HepG2 (cell line): ENCODE results near the gene B3GNT7. TPM values are rescaled to one million over a fixed set of nuclear protein-coding genes. Genes with fewer than 3 reads are reported as not detected.
"Not testable (repeated sequence)": the region's sequence is repeated elsewhere in the genome, so short reads cannot be mapped to it uniquely, and the experiment has no call there.

Source experiments
- ATAC-seq: fragments of 200-7000 bp; cut with Tn5 transposase; 3 replicates; pipeline ENCODE4 v1.9.1; 2020; ENCODE audit warnings: mild to moderate bottlenecking, moderate library complexity
- BruUV-seq: library from RNA; stranded (reverse); fragments of 400-500 nt; replicated peaks from 2 replicates; lab custom pipeline; 2021; lab: Mats Ljungman, UMichigan
- CTCF ChIA-PET: fragments of 300-600 bp; formaldehyde crosslinking; extraction: SDS; loops from one replicate; lab custom pipeline; 2021; ENCODE audit warnings: low total read pairs, inconsistent platforms, low intra/inter-chr PET ratio; lab: Yijun Ruan, JAX
- POLR2A ChIA-PET: fragments of 350-600 bp; sonication (Branson Sonifier 250); formaldehyde crosslinking; loops from one replicate; lab custom pipeline; 2020; ENCODE audit warnings: antibody characterized with exemption, inconsistent platforms; lab: Yijun Ruan, JAX
- DNase-seq: peaks from one replicate; pipeline ENCODE4 v3.0.0-alpha.2; 2015; ENCODE audit warnings: low spot score
- FAIRE-seq: peaks from 3 replicates; lab custom pipeline; 2011; peaks lifted over from hg19 to GRCh38; lab: Jason Lieb, UNC
- H2AFZ ChIP-seq: one replicate; pipeline ENCODE4 v1.6.1; 2011; ENCODE audit warnings: low read length, inconsistent platforms
- H3K27ac ChIP-seq: fragments of 300-600 bp; 3 replicates; pipeline ENCODE4 v1.8.0; 2011; ENCODE audit warnings: mixed run types, mild to moderate bottlenecking, mixed read lengths, low read length, inconsistent platforms; ENCODE audit not compliant: insufficient read depth; ENCODE audit errors: extremely low read length
- H3K27me3 ChIP-seq, 2 experiments: fragments of 200-600 bp in 1 of 2; 2 replicates in 1 of 2; 3 replicates in 1 of 2; pipeline versions ENCODE4 v1.6.0 to v1.8.0; 2011; ENCODE audit warnings: low read length in 2 of 2, mild to moderate bottlenecking in 2 of 2, moderate library complexity in 2 of 2, inconsistent platforms in 1 of 2; ENCODE audit not compliant: insufficient read depth in 2 of 2, control insufficient read depth in 1 of 2
- H3K36me3 ChIP-seq, 2 experiments: fragments of 200-600 bp in 1 of 2; replicated peaks in 1 of 2; 2 replicates in 1 of 2; 3 replicates in 1 of 2; pipeline versions ENCODE4 v1.5.1 to v1.8.0; 2011; ENCODE audit warnings: low read length in 2 of 2, inconsistent platforms in 1 of 2; ENCODE audit not compliant: insufficient read depth in 2 of 2, control insufficient read depth in 1 of 2
- H3K4me1 ChIP-seq: 2 replicates; pipeline ENCODE4 v1.5.1; 2012; ENCODE audit warnings: low read length, inconsistent platforms; ENCODE audit not compliant: insufficient read depth
- H3K4me2 ChIP-seq: 2 replicates; pipeline ENCODE4 v1.6.0; 2011; ENCODE audit warnings: low read depth, low read length, inconsistent platforms
- H3K4me3 ChIP-seq, 3 experiments: fragments of 200-600 bp in 1 of 3; sonication (generic), shearing (Covaris generic) in 1 of 3; replicated peaks in 1 of 3; 2 replicates each; pipeline ENCODE4 v1.5.1; 2011 to 2016; ENCODE audit warnings: low read length in 3 of 3, inconsistent platforms in 2 of 3, low read depth in 2 of 3, mild to moderate bottlenecking in 2 of 3, control low read depth in 1 of 3, mixed read lengths in 1 of 3; ENCODE audit not compliant: insufficient read depth in 1 of 3
- H3K79me2 ChIP-seq: one replicate; pipeline ENCODE4 v1.6.1; 2011; ENCODE audit warnings: low read length, inconsistent platforms; ENCODE audit not compliant: insufficient read depth
- H3K9ac ChIP-seq: 2 replicates; pipeline ENCODE4 v1.6.0; 2011; ENCODE audit warnings: mild to moderate bottlenecking, low read depth, low read length, inconsistent platforms; ENCODE audit not compliant: insufficient read depth
- H3K9me3 ChIP-seq: 2 replicates; pipeline ENCODE4 v1.5.1; 2012; ENCODE audit warnings: mild to moderate bottlenecking, low read length
- H4K20me1 ChIP-seq: 2 replicates; pipeline ENCODE4 v1.6.0; 2011; ENCODE audit warnings: inconsistent platforms, mild to moderate bottlenecking, low read length, moderate library complexity; ENCODE audit not compliant: insufficient read depth
- ARID5B ChIP-seq: IDR thresholded peaks from 2 replicates; pipeline ENCODE4 v1.4.0; 2020; ENCODE audit warnings: mild to moderate bottlenecking, missing genetic modification reagents
- ATF7 ChIP-seq, 2 experiments: fragments of 450-650 bp in 1 of 2; sonication (generic) in 1 of 2; formaldehyde crosslinking in 1 of 2; IDR thresholded peaks; 2 replicates each; pipeline versions ENCODE4 v1.4.0 to v1.6.1; 2016 to 2020; ENCODE audit warnings: antibody characterized with exemption in 1 of 2, mild to moderate bottlenecking in 1 of 2, missing genetic modification reagents in 1 of 2
- BCL6 ChIP-seq: IDR thresholded peaks from 2 replicates; pipeline ENCODE4 v1.6.1; 2016; ENCODE audit warnings: missing genetic modification reagents, missing compliant biosample characterization
- CEBPG ChIP-seq: IDR thresholded peaks from 2 replicates; pipeline ENCODE4 v1.6.1; 2016
- CERS6 ChIP-seq: sonication (generic); formaldehyde crosslinking; IDR thresholded peaks from 2 replicates; pipeline ENCODE4 v1.5.0; 2020; ENCODE audit warnings: missing genetic modification reagents
- MLX ChIP-seq: IDR thresholded peaks from 2 replicates; pipeline ENCODE4 v1.6.1; 2016
- NFE2 ChIP-seq: sonication (generic); formaldehyde crosslinking; IDR thresholded peaks from 2 replicates; pipeline ENCODE4 v1.4.0; 2020; ENCODE audit warnings: missing genetic modification reagents
- PAWR ChIP-seq: sonication (generic); formaldehyde crosslinking; IDR thresholded peaks from 2 replicates; pipeline ENCODE4 v1.4.0; 2020; ENCODE audit warnings: missing genetic modification reagents, mild to moderate bottlenecking, borderline replicate concordance
- RORA ChIP-seq: sonication (generic); formaldehyde crosslinking; IDR thresholded peaks from 2 replicates; pipeline ENCODE4 v1.5.0; 2020; ENCODE audit warnings: mild to moderate bottlenecking, missing genetic modification reagents, moderate library complexity
- SIN3B ChIP-seq: fragments of 150-350 bp; IDR thresholded peaks from 2 replicates; pipeline ENCODE4 v1.6.1; 2014; ENCODE audit warnings: low read length
- SP4 ChIP-seq: sonication (generic); formaldehyde crosslinking; IDR thresholded peaks from 2 replicates; pipeline ENCODE4 v1.8.1; 2023; ENCODE audit warnings: mild to moderate bottlenecking, missing genetic modification reagents
- ZFP41 ChIP-seq: sonication (generic); formaldehyde crosslinking; IDR thresholded peaks from 2 replicates; pipeline ENCODE4 v1.4.0; 2020; ENCODE audit warnings: mild to moderate bottlenecking, missing genetic modification reagents, borderline replicate concordance
- ZFY ChIP-seq: sonication (generic); formaldehyde crosslinking; IDR thresholded peaks from 2 replicates; pipeline ENCODE4 v1.4.0; 2020; ENCODE audit warnings: missing genetic modification reagents
- ZNF570 ChIP-seq: sonication (generic); formaldehyde crosslinking; IDR thresholded peaks from 2 replicates; pipeline ENCODE4 v1.4.0; 2020; ENCODE audit warnings: mild to moderate bottlenecking, missing genetic modification reagents, borderline replicate concordance
- ZNF772 ChIP-seq: sonication (generic); formaldehyde crosslinking; IDR thresholded peaks from 2 replicates; pipeline ENCODE4 v1.5.0; 2020; ENCODE audit warnings: mild to moderate bottlenecking, missing genetic modification reagents
- WGBS: methylation state at CpG from one replicate; pipeline ENCODE4 v1.1.6; 2017; ENCODE audit warnings: low lambda C conversion rate; 5-methylcytosine and 5-hydroxymethylcytosine counted together
- in situ Hi-C: cut with HindIII; loops from 2 replicates; pipeline ENCODE4 v1.10.0; 2017; ENCODE audit warnings: low pct_unique_long_range_greater_than_20kb; ENCODE audit not compliant: extremely low pct_ligation_motif_present
- intact Hi-C: fragments of 100-400 bp; cut with micrococcal nuclease; formaldehyde crosslinking; loops from one replicate; pipeline ENCODE4 v1.10.0; 2022; ENCODE audit not compliant: unreplicated experiment
- polyA plus RNA-seq, 8 experiments: library from polyadenylated mRNA; depleted of rRNA in 3 of 8; stranded (reverse) in 7 of 8; unstranded in 1 of 8; fragments of >200 nt; fragmentation: Illumina TruSeq in 4 of 8; extraction: Trizol in 4 of 8; gene quantifications; 2 replicates each; pipeline versions ENCODE4 v1.2.1 to v1.2.3, GENCODE V29; 2011 to 2016; ENCODE audit warnings: low read depth in 4 of 8, missing spikeins in 1 of 8, mixed read lengths in 1 of 8; ENCODE audit not compliant: insufficient read depth in 1 of 8
- total RNA-seq, 5 experiments: library from RNA; depleted of rRNA; stranded (reverse); fragments of >200 nt; fragmentation: Illumina TruSeq; extraction: Trizol; gene quantifications; 2 replicates each; pipeline ENCODE4 v1.2.3, GENCODE V29; 2016; ENCODE audit warnings: low read depth in 1 of 5

Gene B3GNT7
- total and polyA plus RNA-seq, 2 of the 13 experiments (the other 11 are each of a cell fraction or from before 2014, with no cell fraction given) = 0.04 to 0.24 TPM

- H3K4me3 ChIP-seq, H4K20me1 ChIP-seq, POLR2A ChIA-PET, FAIRE-seq, H3K4me1 ChIP-seq, H3K9me3 ChIP-seq, ATAC-seq, in situ Hi-C loops, H3K27me3 ChIP-seq, DNase-seq, H3K9ac ChIP-seq, H3K4me2 ChIP-seq, CTCF ChIA-PET, H3K27ac ChIP-seq, BruUV-seq, H3K36me3 ChIP-seq, H3K79me2 ChIP-seq, H2AFZ ChIP-seq: not testable (repeated sequence)
- 97% methylated on average over 10 of the region's 10 CpGs for WGBS
- intact Hi-C loops = loop anchor here (5.0 kb wide), 1 partner anchor 1213 kb away; no protein-coding TSS in a partner anchor
Observed at GRCh38 chr2:231349374-231349735, 46.2 kb upstream of the B3GNT7 start.

- POLR2A ChIA-PET = no interaction called here
- intact Hi-C loops = no loop called here
- H3K9me3 ChIP-seq = no peaks in the 10 kb centered on the region
- no peak overlapping the region for H3K27ac ChIP-seq
- H2AFZ ChIP-seq = no peak overlapping the region
- no peaks in the 10 kb centered on the region for H3K79me2 ChIP-seq
- no peaks in the 10 kb centered on the region for H3K36me3 ChIP-seq
- CTCF ChIA-PET = no interaction called here
- H3K27me3 ChIP-seq = no peaks in the 10 kb centered on the region
- FAIRE-seq (no peak), DNase-seq (no peak), ATAC-seq (no peak)
- no peaks in the 10 kb centered on the region for H4K20me1 ChIP-seq
- H3K4me2 ChIP-seq = no peak overlapping the region
- BruUV-seq = no TSS peak
- 0 out of 2 replicates have a peak, but pooled peaks cover 4% of the 10 kb centered on the region for H3K4me1 ChIP-seq
- H3K9ac ChIP-seq = no peak overlapping the region
- 86% methylated on average over 5 of the region's 5 CpGs for WGBS
- in situ Hi-C loops = no loop called here
- no peak overlapping the region for H3K4me3 ChIP-seq
- TF ChIP-seq NFE2 (CRISPR knock-in tag) (no peak), ATF7 (IDR thresholded peaks at IDR 0.05) (no peak), ATF7 (CRISPR knock-in tag; IDR thresholded peaks at IDR 0.05) (no peak), ZNF772 (CRISPR knock-in tag) (no peak), ZFP41 (no peak), MLX (CRISPR knock-in tag) (no peak), RORA (CRISPR knock-in tag) (no peak), CERS6 (CRISPR knock-in tag) (no peak), BCL6 (CRISPR knock-in tag) (no peak), ARID5B (CRISPR knock-in tag) (no peak), ZNF570 (CRISPR knock-in tag) (no peak), PAWR (CRISPR knock-in tag) (no peak), SP4 (CRISPR knock-in tag) (no peak), ZFY (CRISPR knock-in tag) (no peak), CEBPG (CRISPR knock-in tag) (no peak), SIN3B (no peak)
Observed at GRCh38 chr2:231351648-231352047, 43.9 kb upstream of the B3GNT7 start.
